HFFc6 (cell line): ENCODE results near the gene AGBL5. TPM values are rescaled to one million over a fixed set of nuclear protein-coding genes. Genes with fewer than 3 reads are reported as not detected.

Experiments
- DNase-seq: peaks from one replicate; pipeline ENCODE4 v3.0.0-alpha.2; 2018
- H3K27ac Mint-ChIP-seq: 2 replicates; pipeline ENCODE4 v1.8.0; 2020; ENCODE audit warnings: mild to moderate bottlenecking, mixed read lengths
- H3K27me3 Mint-ChIP-seq: 2 replicates; pipeline ENCODE4 v1.8.0; 2021; ENCODE audit warnings: mild to moderate bottlenecking, moderate library complexity, mixed read lengths; ENCODE audit not compliant: insufficient read depth
- H3K36me3 Mint-ChIP-seq: 2 replicates; pipeline ENCODE4 v1.8.0; 2021; ENCODE audit warnings: low read depth, mixed read lengths
- H3K4me1 Mint-ChIP-seq: 2 replicates; pipeline ENCODE4 v1.8.0; 2020; ENCODE audit warnings: low read depth, mixed read lengths
- H3K4me3 Mint-ChIP-seq: 2 replicates; pipeline ENCODE4 v1.8.0; 2020; ENCODE audit warnings: mild to moderate bottlenecking, moderate library complexity, mixed read lengths
- H3K9me3 Mint-ChIP-seq: 2 replicates; pipeline ENCODE4 v1.8.0; 2020; ENCODE audit warnings: mild to moderate bottlenecking, mixed read lengths
- total RNA-seq, 6 experiments: library from RNA; stranded (reverse); fragmentation: NEBNext Ultra II Directional; extraction: Animal tissue kit (Norgen Biotek cat#: 25700); gene quantifications; 2 replicates in 1 of 6; 3 replicates in 5 of 6; pipeline ENCODE4 v1.2.3, GENCODE V29; 2021
- TF ChIP-seq, protein P1 (sequence below): fragments of 200-600 bp; sonication (generic); IDR thresholded peaks from 2 replicates; pipeline ENCODE4 v1.5.0; 2021; ENCODE audit warnings: antibody characterized with exemption, mild to moderate bottlenecking

The AGBL5 gene
- total RNA-seq, 6 experiments from 2014 or later, result 23.5 to 31.4 (median 28.6) TPM

DNA sequence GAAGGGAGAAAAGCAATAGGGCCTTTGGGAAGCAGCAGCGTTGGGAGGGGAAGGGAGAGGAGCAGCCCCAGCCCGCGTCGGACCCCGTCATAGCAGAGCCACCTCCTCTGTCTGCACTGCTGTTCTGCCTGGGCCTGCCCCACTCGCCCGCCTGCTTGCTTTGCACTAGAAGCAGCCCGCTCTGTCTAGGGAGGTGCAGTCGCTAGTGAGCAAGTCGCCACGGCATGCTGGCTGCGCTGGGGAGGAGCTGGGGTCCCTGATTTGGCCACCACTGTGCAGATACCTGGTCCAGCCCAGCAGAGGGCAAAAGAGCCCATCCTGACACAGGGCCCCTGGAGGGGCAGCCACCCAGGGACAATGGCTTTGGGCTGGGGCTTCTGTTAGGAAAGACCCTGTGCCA is 26.7 kb upstream of the AGBL5 start:
- no peaks in the 10 kb centered on the region for H3K9me3 Mint-ChIP-seq
- no peak for DNase-seq
- H3K4me1 Mint-ChIP-seq, result peaks cover 37% of the 10 kb centered on the region
- H3K4me3 Mint-ChIP-seq, result no peak overlapping the region
- TF ChIP-seq, protein P1, sequence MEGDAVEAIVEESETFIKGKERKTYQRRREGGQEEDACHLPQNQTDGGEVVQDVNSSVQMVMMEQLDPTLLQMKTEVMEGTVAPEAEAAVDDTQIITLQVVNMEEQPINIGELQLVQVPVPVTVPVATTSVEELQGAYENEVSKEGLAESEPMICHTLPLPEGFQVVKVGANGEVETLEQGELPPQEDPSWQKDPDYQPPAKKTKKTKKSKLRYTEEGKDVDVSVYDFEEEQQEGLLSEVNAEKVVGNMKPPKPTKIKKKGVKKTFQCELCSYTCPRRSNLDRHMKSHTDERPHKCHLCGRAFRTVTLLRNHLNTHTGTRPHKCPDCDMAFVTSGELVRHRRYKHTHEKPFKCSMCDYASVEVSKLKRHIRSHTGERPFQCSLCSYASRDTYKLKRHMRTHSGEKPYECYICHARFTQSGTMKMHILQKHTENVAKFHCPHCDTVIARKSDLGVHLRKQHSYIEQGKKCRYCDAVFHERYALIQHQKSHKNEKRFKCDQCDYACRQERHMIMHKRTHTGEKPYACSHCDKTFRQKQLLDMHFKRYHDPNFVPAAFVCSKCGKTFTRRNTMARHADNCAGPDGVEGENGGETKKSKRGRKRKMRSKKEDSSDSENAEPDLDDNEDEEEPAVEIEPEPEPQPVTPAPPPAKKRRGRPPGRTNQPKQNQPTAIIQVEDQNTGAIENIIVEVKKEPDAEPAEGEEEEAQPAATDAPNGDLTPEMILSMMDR, result no peak
- H3K36me3 Mint-ChIP-seq, result peaks cover 14% of the 10 kb centered on the region
- H3K27me3 Mint-ChIP-seq, result peaks cover 5% of the 10 kb centered on the region
- no peak overlapping the region for H3K27ac Mint-ChIP-seq

DNA sequence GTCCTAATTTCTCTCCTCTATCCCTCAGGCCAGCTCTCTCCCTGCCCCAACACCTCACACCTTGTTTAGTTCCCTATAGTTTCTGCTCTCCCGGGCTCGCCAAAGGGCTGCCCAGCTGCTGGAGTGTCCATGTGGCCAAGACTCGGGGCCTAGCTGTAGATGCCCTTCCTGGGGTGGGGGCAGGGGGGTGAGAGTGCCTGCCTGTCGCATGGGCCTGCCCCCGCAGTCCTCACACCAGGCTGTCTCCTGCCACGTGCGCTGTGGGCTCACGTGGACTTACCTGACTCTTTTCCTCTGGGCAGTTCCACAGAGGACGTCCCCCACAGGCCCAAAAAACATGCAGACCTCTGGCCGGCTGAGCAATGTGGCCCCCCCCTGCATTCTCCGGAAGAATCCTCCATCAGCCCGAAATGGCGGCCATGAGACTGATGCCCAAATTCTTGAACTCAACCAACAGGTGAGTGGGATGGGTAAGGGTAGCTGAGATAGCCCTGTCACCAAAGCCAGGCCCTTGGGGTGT is 26.1 kb upstream of the AGBL5 start:
- H3K27ac Mint-ChIP-seq, result no peak overlapping the region
- peaks cover 19% of the 10 kb centered on the region for H3K36me3 Mint-ChIP-seq
- no peak overlapping the region for H3K4me3 Mint-ChIP-seq
- DNase-seq, result no peak
- TF ChIP-seq, protein P1, result no peak
- H3K9me3 Mint-ChIP-seq, result no peaks in the 10 kb centered on the region
- H3K27me3 Mint-ChIP-seq, result peaks cover 5% of the 10 kb centered on the region
- peaks cover 38% of the 10 kb centered on the region for H3K4me1 Mint-ChIP-seq

DNA sequence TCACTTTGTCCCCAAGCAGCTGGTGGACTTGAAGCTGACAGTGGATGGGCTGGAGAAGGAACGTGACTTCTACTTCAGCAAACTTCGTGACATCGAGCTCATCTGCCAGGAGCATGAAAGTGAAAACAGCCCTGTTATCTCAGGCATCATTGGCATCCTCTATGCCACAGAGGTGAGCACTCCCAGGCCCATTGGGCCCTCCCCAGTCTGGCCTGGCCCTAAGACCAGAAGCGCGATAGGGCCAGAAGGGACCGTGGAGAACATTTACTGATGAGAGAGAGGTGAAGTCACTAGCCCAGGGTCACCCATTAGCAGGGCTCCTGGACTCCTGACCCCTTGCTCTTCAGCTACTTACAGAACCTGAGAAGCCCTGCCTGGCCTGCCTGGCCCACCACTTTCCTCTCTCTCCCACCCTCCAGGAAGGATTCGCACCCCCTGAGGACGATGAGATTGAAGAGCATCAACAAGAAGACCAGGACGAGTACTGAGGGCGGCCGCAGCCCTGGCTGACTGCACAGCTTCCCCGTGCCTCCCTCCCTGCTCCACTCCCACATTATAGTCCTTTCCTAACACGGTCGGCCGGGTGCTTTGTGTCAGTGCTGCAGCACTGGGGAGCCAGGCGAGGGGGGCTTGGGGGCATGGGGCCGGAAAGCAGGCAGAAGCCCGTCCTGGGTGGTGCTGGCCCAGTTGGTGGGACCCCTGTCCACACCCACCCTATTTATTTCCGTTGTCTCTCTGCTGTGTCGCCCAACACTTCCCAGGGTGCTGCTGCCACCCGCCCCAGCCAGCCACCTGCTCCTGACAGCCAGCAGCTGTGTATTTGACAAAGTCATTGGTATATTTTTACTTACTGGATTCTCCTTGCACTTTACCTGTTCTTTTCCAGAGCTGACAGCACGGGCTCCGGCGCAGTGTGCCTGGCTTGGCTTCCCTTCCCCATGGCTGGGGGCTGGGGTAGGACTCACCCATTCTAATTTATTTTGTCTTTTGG is 25.3 kb upstream of the AGBL5 start:
- TF ChIP-seq, protein P1, result no peak
- Mint-ChIP-seq H3K27me3 (peaks cover 5% of the 10 kb centered on the region), H3K27ac (no peak overlapping the region), H3K4me3 (no peak overlapping the region), H3K36me3 (peaks cover 24% of the 10 kb centered on the region), H3K4me1 (peaks cover 34% of the 10 kb centered on the region), H3K9me3 (no peaks in the 10 kb centered on the region)
- no peak for DNase-seq

DNA sequence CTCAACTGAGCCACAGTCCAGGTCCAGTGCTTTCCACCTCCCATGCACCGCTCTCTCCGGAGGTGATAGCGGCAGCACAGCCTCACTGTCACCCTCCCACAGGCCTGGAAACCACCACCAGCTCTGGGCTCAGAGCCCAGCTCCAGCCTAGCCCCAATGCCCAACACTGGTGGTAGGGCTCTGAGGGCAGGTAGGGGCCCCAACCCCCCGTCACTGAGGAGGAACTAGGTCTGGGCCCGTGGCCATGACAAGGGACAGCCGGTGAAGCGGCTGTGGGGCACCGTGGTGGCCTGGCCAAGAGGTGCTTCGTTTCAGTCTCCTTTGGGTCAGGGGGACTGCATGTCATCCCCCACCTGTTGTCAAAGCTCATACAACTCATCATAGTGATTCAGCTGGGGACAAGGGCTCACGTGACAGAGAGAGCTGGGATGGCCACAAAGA is 24.2 kb upstream of the AGBL5 start:
- DNase-seq, result no peak
- TF ChIP-seq, protein P1, result no peak
- H3K4me1 Mint-ChIP-seq, result peaks cover 33% of the 10 kb centered on the region
- no peak overlapping the region for H3K27ac Mint-ChIP-seq
- H3K9me3 Mint-ChIP-seq, result no peaks in the 10 kb centered on the region
- H3K36me3 Mint-ChIP-seq, result peaks cover 32% of the 10 kb centered on the region
- no peak overlapping the region for H3K4me3 Mint-ChIP-seq
- peaks cover 5% of the 10 kb centered on the region for H3K27me3 Mint-ChIP-seq

DNA sequence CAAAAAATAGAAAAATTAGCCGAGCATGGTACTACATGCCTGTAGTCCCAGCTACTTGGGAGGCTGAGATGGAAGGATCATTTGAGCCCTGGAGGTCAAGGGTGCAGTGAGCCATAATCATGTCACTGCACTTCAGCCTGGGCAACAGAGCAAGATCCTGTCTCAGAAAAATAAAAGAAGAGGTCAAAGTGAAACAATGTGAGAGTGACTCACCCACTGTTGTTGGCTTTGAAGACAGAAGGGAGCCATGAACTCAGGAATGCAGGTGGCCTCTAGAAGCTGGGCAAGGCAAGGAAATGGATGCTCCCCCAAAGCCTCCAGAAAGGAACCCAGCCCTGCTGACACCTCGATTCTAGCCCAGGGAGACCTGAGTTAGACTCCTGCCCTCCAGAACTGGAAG is 22.4 kb upstream of the AGBL5 start:
- Mint-ChIP-seq H3K4me3 (no peak overlapping the region), H3K4me1 (peaks cover 40% of the 10 kb centered on the region), H3K27ac (no peak overlapping the region), H3K36me3 (peaks cover 42% of the 10 kb centered on the region), H3K9me3 (no peaks in the 10 kb centered on the region), H3K27me3 (peaks cover 7% of the 10 kb centered on the region)
- no peak for DNase-seq
- TF ChIP-seq, protein P1, result no peak
